ENCODE data around the gene CST2. TPM values are rescaled to one million over a fixed set of nuclear protein-coding genes. Genes with fewer than 3 reads are reported as not detected.

CST2 gene
- total RNA-seq (2022; extraction: Qiagen RNA extraction; ENCODE audit: low read depth), result 0.23 to 0.53 TPM (median 0.38 TPM) in 3 of 5 replicates, not detected in the others

DNA sequence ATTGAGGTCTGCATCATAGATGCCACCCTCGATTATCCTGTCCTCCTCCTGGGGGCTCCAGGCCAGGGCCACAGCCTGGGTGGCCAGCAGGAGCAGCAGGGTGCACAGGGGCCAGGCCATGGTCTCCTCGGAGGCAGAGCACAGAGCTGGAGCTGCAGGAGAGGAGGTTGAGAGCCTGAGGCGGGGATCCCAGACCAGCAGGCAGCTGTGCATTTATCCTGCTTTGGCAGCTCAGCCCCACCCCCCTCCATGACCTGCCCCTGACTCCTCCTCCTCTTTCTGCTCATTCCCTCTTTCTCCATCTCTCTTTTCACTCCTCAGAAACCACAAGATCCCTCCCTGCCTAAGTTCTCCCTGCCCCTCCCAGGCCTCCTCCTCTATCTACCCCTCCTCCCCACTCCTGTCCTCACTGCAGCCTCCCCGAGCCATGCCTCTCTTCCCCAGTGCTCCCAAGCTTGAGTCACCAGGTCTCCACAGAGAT, at the start of gene CST2:
CST2 (minus strand) TSS at position 189 of the 481 bp plus-strand sequence; CDS start at position 120, 69 bp downstream.

Other genes with a start within 250 kb of the CST2 start
- gene CST9, start 220.8 kb downstream of the CST2 start, total RNA-seq (2022; extraction: Qiagen RNA extraction; ENCODE audit: low read depth), result not detected in 5 replicates
- 228 to 416 TPM (median 390 TPM) in 5 replicates for gene CST3, start 188.8 kb downstream of the CST2 start, total RNA-seq (2022; extraction: Qiagen RNA extraction; ENCODE audit: low read depth)
- not detected in 5 replicates for gene CST4, start 137.7 kb downstream of the CST2 start, total RNA-seq (2022; extraction: Qiagen RNA extraction; ENCODE audit: low read depth)
- gene CST1, start 75.8 kb downstream of the CST2 start, total RNA-seq (2022; extraction: Qiagen RNA extraction; ENCODE audit: low read depth), result 0.72 to 1.2 TPM (median 0.85 TPM) in 5 replicates
- not detected in 5 replicates for gene CST5, start 53.0 kb upstream of the CST2 start, total RNA-seq (2022; extraction: Qiagen RNA extraction; ENCODE audit: low read depth)
- not detected in 5 replicates for gene GGTLC1, start 162.1 kb upstream of the CST2 start, total RNA-seq (2022; extraction: Qiagen RNA extraction; ENCODE audit: low read depth)